ENCODE data around the gene BCL3.
"Not testable (repeated sequence)": the region's sequence is repeated elsewhere in the genome, so short reads cannot be mapped to it uniquely, and the experiment has no call there.

BCL3 gene

DNA sequence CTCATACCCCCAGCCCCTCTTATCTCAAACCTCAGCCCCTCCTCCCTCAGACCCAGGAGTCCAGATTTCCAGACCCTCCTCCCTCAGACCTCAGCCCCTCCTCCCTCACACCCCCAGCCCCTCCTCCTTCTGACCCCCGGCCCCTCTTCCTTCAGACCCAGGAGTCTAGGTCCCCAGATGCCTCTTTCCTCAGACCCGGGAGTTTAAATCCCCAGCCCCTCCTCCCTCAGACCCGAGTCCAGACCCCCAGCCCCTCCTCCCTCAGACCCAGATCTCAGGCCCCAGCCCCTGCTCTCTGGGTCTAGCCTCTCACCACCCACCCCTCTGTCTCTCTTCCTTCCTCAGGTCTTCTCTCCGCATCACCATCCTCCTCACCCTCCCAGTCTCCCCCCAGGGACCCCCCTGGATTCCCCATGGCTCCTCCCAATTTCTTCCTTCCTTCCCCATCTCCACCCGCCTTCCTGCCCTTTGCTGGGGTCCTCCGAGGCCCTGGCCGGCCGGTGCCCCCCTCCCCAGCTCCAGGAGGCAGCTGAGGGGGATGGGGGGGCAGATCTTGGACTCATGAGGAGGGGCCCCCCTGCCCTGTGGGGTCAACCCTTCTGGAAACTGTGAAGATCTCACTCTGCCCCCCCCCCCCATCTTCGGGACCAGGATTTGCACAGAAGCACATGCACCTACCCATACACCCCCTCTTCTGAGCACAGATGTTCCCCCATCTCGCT, 10.7 kb downstream of the BCL3 start:
- no peak for DNase-seq (ENCODE audit: low read depth)

DNA sequence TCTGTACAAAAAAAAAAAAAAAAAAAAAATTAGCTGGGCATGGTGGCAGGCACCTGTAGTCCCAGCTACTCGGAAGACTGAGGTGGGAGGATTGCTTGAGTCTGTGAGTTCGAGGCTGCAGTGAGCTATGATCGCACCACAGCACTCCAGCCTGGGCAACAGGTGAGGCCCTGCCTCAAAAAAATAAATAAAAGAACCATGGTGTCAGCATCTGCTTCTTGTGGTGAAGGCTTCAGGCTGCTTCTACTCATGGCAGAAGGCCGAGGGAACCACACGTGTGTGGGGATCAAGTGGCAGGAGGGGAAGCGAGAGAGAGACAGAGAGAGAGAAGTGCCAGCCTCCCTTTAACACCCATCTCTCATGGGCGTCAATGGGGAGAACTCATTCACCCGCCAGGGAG, 13.5 kb downstream of the BCL3 start:
- no peak for DNase-seq (ENCODE audit: low read depth)

DNA sequence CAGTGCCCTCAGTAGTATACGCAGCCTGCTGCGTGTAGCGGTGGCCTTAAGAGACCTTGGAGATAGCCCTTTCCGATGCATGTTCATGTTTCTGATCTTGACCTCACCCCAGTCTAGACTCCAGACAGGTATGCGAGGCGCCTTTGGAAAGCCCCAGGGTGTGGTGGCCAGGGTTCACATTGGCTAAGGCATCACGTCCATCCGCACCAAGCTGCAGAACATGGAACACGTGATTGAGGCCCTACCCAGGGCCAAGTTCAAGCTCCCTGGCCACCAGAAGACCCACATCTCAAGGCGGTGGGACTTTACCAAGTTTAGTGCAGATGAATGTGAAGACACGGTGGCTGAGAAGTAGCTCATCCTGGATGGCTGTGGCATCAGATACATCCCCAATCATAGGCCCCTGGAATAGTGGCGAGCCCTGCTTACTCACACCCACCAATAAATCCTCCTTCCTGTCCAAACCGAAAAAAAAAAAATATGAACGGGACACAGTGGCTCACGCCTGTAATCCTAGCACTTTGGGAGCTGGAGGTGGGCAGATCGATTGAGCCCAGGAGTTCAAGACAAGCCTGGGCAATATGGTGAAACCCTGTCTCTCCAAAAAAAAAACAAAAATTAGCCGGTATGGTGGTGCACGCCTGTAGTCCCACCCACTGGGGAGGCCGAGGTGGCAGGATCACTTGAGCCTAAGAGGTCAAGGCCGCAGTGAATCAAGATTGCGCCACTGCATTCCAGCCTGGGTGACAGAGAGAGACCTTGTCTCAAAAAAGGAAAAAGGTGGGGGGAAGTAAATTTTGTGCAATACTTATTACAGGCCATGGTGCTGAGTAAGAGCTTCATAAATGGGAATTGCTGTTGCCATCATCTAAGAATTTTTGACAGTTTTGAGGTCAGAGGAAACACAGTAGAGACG, 16.8 kb downstream of the BCL3 start:
- peak; percentile 60 for DNase-seq (ENCODE audit: low read depth)

DNA sequence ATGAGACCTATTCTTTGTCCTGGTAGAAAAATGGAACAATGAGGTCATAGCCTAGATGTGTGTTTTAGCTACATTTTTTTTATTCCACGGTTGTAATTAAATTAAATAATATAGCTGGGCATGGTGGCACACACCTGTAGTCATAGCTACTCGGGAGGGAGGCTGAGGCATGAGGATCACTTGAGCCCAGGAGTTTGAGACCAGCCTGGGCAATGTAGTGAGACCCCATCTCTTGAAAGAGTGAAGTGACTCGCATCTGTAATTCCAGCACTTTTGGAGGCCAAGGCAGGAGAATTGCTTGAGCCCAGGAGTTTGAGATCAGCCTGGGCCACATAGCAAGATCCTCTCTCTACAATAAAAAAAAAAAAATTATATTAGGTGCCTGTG, 17.4 kb downstream of the BCL3 start:
- DNase-seq (ENCODE audit: low read depth), result no peak

DNA sequence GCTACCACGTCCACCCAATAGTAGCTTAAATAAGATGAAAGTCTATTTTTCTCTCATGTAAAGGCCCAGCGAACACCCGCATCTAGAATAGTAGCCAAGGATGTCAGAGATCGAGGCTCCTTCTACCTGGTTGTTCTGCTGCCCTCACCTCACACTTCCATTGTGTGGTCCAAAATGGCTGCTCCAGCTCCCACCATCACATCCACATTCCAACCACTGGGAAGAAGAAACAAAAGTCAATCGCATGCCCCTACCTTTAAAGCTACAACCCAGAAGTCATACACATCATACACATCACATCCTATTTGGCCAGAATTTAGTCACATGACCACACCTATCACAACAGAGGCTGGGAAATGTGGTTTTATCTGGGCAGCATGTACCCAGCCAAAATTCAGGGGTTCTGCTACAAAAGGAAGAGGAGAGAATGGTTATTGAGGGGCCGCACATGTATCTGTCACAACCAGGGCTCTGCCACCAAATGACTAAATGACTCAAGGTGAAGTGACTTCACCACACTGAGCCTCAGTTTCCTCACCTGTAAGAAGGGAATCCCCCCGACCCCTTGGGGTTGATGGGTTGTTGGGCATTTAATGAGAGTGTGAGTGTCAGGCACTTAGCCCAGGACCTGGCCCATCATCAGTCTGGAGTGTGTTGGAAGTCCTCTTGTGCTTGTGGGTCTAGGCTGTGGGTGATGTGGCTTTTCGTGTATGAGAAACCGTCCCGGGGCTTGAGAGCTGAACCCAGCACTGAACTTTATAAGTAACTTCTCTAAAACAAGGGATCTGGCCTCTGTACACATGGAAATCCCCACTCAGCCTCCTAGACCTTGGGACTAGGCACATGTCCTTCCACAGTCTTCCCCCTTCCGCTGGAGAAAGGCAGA, 19.0 kb downstream of the BCL3 start:
- DNase-seq (ENCODE audit: low read depth), result no peak

DNA sequence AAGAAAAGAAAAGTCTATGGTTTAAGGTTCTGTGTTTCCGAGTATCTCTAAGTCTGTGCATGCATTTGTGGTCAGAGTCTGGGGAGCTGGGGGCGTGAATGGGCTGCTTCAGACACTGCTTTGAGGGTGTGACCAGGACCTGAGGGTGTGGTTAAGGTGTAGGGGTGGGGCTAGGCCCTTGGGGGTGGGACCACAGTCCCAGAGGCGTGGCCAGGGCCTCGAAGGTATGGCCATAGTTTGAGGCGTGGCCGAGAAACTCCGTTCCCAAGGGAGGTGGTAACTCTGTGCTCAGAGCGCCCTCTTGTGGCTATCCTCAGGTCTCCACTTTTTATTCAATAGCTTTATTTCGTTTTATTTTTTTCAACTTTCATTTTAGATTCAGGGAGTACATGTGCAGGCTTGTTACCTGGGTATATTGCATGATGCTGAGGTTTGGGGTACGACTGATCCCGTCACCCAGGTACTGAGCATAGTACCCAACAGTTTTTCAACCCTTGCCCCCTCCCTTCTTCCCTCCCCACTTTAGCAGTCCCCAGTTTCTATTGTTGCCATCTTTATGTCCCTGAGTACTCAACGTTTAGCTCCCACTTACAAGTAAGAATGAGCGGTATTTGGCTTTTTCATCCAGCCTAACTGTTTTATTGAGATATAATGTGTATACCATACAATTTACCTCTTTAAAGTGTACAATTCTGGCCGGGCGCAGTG, 22.2 kb downstream of the BCL3 start:
- peak; percentile 91 for DNase-seq (ENCODE audit: low read depth)

DNA sequence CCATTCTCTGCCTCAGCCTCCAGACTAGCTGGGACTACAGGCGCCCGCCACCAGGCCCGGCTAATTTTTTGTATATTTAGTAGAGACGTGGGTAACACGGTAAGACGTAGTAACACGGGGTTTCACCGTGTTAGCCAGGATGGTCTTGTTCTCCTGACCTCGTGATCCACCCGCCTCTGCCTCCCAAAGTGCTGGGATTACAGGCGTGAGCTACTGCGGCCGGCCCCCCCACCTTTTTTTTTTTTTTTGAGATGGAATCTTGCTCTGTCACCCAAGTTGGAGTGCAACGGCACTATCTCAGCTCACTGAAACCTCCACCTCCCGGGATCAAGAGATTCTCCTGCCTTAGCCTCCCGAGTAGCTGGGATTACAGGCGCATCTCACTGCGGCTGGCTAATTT, 23.6 kb downstream of the BCL3 start:
- not testable (repeated sequence) for DNase-seq (ENCODE audit: low read depth)

DNA sequence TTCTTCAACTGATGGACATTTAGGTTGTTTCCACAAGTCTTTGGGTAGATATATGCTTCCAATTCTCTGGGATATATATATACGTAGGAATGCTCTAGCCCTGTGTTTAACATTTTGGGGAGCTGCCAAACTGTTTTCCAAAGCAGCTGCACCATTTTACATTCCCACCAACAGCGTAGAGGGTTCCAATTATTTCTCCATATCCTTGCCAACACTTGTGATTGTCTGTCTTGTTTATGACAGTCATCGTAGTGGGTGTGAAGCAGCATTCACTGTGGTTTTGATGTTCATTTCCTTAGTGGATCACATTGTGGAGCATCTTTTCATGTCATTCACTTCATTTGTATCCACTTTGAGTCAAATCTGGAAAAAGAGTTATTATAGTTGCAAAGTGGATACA, 24.5 kb downstream of the BCL3 start:
- no peak for DNase-seq (ENCODE audit: low read depth)

DNA sequence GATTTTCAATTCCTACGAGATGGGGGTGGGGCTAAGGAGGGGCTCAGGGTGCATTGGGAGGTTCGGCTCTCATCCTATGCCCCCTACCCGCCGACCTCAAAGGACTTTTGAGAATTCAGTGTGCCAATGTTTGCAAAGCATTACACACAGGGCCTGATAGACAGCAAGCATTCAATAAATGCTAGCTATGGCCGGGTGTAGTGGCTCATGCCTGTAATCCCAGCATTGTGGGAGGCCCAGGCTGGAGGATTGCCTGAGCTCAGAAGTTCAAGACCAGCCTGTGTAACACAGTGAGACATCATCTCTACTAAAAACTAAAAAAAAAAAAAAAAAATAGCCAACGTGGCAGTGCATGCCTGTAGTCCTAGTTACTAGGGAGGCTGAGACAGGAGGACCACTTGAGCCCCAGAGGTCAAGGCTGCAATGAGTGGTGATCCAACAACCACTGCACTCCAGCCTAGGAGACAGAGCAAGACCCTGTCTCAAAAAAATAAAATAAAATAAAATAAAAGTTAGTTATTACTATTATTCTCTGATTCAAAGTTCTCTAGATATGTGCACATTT, 27.2 kb downstream of the BCL3 start:
- DNase-seq (ENCODE audit: low read depth), result no peak

DNA sequence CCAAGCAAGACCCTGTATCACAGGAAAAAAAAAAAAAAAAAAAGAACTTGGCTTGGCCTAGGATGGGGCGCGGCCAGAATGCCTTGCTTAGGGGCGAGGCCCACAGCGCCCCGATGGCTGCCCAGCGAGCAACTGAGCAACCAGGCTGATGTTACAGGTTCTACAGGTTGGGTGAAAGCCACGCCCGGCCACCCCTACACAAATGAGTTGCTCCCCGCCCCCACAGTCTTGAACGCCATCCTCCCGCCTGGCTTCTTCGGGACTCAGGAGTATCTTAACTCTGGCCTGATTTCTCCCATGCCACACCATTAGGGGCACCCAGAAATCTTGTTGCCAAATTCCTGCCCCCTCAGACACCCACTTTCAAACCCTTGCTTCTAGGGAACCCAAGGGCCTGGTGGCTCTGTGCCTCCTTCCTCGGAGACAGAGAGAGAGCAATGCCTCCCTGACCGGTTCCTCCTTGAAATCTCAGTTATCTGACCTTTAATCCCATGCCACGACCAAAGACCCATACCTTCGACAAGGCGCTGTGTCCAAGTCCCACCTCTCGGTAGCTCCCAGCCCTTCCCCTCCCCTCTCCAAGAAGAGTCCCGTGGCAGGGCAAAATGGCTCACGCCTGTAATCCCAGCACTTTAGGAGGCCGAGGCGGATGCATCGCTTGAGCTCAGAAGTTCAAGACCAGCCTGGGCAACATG, 28.0 kb downstream of the BCL3 start:
- no peak for DNase-seq (ENCODE audit: low read depth)

DNA sequence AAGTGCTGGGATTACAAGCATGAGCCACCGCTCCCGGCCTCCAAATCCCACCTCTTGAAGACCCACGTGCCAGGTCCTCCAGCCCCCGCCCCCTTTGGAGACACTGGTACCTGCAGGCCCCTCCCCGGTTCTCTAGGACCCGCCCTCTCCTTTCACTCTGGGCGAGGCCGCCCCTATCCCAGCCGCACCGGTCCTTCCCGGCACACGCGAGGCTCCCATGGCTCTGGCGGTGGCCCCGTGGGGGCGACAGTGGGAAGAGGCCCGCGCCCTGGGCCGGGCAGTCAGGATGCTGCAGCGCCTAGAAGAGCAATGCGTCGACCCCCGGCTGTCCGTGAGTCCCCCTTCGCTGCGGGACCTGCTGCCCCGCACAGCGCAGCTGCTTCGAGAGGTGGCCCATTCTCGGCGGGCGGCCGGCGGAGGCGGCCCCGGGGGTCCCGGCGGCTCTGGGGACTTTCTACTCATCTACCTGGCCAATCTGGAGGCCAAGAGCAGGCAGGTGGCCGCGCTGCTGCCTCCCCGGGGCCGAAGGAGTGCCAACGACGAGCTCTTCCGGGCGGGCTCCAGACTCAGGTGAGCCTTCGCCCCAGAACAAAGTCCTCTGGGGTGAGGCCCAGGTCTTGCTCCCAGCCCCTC, 29.3 kb downstream of the BCL3 start, which contains the start of gene CBLC:
Gene CBLC (plus strand): TSS at position 176 of the 633 bp plus-strand sequence. CDS start 42 bp downstream, at position 218.
- DNase-seq (ENCODE audit: low read depth), result no peak

DNA sequence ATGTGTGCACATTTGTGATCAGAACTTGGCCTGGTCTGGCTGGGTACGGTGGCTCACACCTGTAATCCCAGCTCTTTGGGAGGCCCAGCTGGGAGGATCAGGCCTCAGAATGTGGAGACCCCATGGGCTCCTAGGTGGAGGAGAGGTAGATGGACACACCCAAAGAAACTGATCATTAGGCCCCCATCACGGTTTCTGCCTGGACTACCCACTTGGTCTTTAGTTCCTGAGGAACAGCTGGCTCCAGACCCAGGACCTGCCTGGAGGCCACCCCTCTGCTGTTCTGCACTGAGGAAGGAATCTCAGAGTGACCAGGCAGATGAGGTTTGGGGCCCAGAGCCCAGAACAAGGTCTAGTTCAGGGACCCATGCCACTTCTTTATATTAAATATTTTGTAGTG, 30.6 kb downstream of the BCL3 start:
- DNase-seq (ENCODE audit: low read depth), result no peak

DNA sequence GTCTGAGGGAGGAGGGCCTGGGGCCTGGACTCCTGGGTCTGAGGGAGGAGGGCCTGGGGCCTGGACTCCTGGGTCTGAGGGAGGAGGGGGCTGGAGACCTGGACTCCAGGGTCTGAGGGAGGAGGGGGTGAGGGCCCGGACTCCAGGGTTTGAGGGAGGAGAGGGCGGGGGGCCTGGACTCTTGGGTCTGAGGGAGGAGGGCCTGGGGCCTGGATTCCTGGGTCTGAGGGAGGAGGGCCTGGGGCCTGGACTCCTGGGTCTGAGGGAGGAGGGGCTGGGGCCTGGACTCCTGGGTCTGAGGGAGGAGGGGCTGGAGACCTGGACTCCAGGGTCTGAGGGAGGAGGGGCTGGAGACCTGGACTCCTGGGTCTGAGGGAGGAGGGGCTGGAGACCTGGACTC, 33.2 kb downstream of the BCL3 start:
- not testable (repeated sequence) for DNase-seq (ENCODE audit: low read depth)

DNA sequence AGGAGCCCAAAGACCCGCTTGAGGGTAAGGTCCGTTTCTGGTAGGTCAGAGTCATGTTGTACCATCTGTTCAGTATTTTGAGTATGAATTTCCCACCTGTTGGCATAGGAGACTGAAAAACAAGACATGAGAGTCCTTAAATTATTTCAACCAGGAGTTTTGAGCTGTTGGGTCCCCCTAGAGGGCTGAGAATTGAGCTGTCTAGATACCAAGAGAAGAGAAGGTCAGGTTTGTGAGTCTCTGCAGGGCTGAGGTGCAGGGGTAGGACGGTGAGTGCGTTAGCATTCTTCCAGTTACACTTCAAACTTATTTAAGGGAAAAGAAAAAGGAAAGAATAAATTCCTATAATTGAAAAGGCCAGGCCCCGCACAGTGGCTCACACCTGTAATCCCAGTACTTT, 34.2 kb downstream of the BCL3 start:
- DNase-seq (ENCODE audit: low read depth), result no peak

DNA sequence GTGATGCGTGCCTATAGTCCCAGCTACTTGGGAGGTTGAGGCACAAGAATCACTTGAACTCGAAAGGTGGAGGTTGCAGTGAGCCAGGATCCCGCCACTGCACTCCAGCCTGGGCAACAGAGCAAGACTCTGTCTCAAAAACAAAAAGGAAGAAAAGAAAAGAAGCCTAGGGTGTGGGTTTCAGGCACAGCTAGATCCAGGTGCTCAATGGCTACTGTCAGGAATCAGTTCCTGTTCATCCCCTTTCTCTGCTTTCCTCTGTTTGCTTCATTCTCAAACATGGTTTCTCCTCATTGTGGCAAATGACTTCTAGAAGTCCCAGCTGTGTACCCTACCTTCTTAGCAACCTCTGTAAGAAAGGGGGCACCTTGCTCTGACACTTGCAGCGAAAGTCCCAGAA, 35.0 kb downstream of the BCL3 start:
- no peak for DNase-seq (ENCODE audit: low read depth)

DNA sequence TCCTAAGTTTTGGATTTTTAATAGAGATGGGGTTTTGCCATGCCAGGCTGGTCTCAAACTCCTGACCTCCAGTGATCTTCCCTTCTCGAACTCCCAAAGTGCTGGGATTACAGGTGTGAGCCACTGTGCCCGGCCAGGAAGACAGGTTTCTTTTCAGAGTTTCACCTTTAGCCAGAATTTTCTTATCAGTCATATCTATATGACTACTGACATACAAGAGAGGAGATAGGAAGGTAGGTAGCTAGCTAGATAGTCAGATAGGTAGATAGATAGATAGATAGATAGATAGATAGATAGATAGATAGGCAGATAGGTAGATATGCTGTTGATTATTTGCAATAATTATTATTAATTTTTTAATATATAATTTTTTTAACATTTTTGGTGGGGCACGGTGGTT, 36.8 kb downstream of the BCL3 start:
- no peak for DNase-seq (ENCODE audit: low read depth)

DNA sequence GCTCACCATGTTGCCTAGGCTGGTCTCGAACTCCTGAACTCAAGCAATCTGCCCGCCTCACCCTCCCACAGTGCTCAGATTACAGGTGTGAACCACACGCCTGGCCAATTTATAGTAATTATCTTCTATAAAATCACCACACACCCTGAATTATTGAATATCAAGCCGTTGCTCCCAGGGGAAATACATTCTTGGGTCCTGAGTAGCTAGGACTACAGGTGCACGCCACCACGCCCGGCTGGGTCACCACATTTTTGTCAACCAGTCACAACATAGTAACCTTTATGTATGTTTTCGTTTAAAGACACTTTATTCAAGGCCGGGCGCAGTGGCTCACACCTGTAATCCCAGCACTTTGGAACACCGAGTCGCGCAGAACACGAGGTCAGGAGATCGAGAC, 37.5 kb downstream of the BCL3 start:
- DNase-seq (ENCODE audit: low read depth), result no peak

DNA sequence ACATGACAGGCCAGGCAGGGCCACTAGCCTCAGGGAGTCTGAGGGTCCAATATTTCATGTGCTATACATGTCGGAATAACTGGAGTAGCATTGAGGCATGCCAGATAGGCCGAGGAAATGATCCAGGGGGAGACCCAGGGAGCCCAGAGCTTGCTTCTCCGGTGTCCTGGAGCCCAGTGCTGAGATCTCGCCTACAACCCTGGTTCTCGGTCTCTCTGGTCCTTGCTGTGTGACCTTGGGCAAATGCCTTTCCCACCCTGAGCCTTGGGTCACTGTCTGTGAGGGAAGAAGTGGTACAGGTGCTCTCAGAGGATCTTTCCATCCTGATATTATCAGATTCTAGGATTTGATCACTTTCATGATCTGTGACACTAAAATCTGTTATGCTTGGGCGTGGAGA, 40.5 kb downstream of the BCL3 start:
- DNase-seq (ENCODE audit: low read depth), result no peak

DNA sequence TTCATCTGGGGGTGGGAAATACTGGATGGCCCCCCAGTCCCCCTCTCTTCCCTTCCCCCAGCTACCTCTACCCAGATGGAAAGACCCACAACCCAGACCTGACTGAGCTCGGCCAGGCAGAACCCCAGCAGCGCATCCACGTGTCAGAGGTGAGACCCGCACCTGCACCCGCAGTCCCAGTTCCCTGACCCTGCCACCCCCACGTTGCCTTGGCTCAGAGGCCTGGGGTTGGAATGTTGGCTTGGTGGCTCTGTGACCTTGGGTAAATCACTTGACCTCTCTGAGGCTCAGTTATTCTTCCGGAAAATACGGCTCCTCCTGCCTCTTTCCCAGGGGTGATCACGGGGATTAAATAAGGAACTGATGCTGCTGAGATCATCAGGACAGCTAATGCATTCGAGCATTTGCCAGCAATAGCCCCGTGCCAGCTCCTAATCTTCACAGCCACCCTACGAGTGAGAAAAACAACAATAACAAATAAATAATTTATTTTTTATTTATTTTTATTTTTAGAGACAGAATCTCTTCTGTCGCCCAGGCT, 41.5 kb downstream of the BCL3 start:
- no peak for DNase-seq (ENCODE audit: low read depth)

DNA sequence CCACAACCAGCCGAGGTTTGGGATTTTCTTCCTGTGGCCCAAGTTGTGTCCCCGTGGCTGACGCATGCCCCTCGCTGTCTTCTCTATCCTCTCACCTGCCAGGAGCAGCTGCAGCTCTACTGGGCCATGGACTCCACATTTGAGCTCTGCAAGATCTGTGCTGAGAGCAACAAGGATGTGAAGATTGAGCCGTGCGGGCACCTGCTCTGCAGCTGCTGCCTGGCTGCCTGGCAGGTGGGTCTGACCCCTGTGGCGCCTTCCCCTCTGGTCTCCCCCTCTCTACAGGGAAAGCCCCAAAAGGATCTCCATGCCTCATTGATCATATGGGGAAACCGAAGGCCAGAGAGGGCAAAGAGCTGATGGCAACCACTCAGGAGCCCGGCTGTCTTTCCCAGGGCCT, 43.8 kb downstream of the BCL3 start:
- no peak for DNase-seq (ENCODE audit: low read depth)

Data from iris pigment epithelial cell (primary cell).